G401 (cell line): ENCODE data around the gene NOP9. TPM values are rescaled to one million over a fixed set of nuclear protein-coding genes. Genes with fewer than 3 reads are reported as not detected.

Experiments
- DNase-seq: peaks from one replicate; pipeline ENCODE4 v3.0.0-alpha.2; 2015; ENCODE audit warnings: low spot score
- in situ Hi-C: cut with HindIII; loops from 2 replicates; pipeline ENCODE4 v1.10.0; 2016; ENCODE audit warnings: low sequenced_read_pairs, mixed read lengths
- total RNA-seq: library from RNA; depleted of rRNA; stranded (reverse); fragments of >200 nt; shearing (Covaris generic); gene quantifications from 2 replicates; pipeline ENCODE4 v1.2.3, GENCODE V29; 2014; rRNA removed

The NOP9 gene, protein sequence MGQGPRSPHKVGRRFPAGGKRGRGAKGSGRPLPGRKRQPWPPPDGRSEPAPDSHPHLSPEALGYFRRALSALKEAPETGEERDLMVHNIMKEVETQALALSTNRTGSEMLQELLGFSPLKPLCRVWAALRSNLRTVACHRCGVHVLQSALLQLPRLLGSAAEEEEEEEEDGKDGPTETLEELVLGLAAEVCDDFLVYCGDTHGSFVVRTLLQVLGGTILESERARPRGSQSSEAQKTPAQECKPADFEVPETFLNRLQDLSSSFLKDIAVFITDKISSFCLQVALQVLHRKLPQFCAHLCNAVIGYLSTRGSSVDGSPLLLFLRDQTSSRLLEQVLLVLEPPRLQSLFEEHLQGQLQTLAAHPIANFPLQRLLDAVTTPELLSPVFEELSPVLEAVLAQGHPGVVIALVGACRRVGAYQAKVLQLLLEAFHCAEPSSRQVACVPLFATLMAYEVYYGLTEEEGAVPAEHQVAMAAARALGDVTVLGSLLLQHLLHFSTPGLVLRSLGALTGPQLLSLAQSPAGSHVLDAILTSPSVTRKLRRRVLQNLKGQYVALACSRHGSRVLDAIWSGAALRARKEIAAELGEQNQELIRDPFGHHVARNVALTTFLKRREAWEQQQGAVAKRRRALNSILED
- 28.7 and 28.9 TPM in 2 replicates for total RNA-seq

DNA sequence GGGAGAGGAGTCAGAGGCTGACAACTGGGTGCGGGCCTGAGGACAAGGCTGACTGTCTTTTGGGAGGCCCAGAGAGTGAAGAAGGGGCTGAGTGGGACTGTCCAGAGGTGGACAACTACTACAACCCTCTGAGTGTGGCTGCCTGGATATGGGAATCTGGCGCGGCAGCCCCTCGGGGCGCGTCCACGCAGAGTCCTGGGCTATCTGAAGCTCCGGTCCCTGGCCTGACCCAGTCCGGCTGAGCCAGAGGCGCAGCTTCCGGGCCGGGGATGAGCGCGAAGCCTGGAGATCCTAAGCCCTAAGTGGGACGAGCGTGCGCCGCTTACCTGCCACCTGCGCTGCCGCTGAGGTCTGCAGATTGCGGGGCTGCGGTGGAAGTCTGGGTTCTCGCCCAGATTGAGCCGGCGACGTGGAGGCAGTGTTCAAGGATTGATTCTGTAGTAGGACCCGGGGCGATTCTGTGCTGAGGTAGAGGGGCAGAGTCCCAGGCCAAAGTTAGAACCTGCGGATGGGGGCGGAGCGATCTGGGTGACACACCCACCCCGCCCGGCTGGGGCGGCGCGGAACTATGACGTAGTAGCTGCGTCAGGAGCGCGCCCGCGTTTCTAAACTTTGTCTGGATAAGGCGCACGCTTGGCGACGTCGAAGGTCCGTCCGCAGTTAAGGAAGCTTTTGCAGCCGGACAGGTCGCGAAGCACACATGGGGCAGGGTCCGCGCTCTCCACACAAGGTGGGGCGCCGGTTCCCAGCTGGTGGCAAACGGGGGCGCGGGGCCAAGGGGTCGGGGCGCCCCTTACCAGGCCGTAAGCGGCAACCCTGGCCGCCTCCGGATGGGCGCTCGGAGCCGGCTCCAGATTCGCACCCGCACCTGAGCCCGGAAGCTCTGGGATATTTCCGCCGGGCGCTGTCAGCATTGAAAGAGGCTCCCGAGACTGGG is at the start of gene NOP9, which contains the start of gene DHRS1:
TSS of gene NOP9 (plus strand) at position 596 of the 937 bp plus-strand sequence. CDS start at position 701, 105 bp downstream.
TSS of gene DHRS1 (minus strand) at position 526 of the 937 bp plus-strand sequence. CDS start 674 bp downstream, outside the sequence.
- peak; percentile 88 for DNase-seq
- in situ Hi-C loops, result no loop called here

DNA sequence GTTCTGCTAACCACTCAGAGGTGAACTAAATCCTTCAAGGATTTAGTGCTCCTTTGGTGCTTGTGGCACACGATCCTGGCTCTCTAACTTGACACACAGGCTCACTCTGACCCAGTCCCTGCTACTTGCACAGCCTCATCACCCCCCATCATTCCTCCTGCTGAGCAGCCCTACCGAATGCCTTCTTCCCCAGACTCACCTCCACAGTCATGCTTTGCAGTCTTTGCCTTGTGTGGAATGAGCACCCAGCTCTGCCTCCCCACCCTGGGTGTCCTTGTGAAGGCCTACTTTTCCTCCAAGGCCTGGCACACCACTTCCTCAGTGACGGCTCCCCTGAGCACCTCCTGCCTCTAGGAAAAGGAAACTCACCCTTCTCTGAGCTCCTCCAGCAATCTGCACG is 49.3 kb upstream of the NOP9 start:
- DNase-seq, result no peak

DNA sequence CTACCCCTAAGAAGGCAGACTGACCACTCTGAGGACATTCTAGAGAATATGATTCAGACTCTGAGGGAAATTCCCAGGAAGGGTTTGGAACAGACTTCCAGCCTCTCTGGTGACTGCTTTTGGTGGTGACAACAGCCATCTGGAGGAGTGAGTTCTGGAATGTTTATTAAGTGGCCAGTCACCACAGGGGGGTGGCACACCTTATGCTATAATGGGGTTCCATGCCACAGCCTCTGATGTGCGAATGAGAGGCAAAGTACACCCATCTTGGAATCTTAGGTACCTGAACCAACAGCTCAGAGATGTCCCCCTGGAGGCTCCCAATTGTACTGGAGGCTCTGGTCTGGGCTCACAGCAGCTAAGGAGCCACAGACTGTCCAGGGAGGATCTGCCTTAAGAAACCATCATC is 47.8 kb upstream of the NOP9 start:
- in situ Hi-C loops, result no loop called here

More for the DNA sequence above, 49.3 kb upstream of the NOP9 start:
- in situ Hi-C loops, result no loop called here

DNA sequence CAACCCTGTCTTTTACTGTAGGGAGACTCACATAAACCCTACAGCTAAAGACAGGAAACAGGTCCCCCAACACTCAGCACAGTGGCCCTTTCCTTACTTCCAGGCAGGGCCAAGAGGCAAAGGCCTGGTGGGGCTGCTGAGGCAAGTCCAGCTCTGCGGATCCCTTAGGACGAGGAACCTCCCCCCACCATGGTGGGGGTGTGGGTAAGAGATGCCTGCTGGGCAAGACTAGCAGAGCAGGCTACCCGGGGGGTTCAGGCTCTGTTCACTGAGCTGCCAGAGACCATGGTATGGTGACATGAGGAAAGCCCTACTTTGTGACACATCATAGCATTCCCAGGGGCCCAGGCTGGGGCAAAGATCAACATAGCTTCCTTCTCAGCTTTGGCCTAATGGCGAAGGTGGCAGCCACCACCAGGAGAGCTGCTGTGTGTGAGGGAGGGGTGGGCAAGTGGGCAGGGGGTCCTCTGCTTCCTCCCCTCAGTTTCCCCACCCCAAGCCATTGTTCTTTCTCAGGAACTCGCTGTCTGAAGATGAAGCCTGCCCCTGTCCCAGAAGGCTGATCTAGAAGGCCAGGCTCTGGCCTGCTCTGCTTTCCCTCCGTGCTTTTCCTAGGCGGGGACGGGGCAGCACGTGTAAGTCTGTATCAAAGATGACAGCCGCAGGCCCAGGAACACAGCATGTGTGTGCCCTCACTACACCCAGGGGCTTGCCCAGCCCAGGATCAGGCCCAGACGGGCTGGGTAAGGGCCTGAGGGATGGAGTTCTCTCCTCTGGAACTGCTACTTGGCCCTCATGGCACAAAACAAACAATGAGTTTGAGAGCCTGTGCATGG is 47.1 kb upstream of the NOP9 start:
- DNase-seq, result no peak
- in situ Hi-C loops, result no loop called here

More for the DNA sequence above, 47.8 kb upstream of the NOP9 start:
- DNase-seq, result peak; percentile 44

DNA sequence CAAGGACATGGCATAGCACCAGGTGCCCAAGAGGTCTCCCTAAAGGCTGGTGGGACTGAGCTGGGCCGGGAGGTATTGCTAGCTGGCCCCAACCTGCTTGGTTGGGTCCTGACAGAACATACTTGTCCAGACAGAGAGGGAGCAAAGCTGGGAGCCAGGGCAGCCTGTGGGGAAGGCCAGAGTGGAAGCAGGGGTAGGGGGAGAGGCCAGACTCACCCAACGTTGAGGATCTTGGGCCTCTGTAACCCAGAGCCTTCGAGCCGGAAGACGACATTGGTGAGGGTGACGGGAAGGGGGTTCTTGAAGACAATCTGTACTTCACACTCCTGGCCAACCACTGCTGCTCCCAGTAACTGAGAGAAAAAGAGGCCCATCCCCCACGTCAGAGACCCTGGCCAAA is 45.7 kb upstream of the NOP9 start:
- DNase-seq, result no peak
- in situ Hi-C loops, result no loop called here

DNA sequence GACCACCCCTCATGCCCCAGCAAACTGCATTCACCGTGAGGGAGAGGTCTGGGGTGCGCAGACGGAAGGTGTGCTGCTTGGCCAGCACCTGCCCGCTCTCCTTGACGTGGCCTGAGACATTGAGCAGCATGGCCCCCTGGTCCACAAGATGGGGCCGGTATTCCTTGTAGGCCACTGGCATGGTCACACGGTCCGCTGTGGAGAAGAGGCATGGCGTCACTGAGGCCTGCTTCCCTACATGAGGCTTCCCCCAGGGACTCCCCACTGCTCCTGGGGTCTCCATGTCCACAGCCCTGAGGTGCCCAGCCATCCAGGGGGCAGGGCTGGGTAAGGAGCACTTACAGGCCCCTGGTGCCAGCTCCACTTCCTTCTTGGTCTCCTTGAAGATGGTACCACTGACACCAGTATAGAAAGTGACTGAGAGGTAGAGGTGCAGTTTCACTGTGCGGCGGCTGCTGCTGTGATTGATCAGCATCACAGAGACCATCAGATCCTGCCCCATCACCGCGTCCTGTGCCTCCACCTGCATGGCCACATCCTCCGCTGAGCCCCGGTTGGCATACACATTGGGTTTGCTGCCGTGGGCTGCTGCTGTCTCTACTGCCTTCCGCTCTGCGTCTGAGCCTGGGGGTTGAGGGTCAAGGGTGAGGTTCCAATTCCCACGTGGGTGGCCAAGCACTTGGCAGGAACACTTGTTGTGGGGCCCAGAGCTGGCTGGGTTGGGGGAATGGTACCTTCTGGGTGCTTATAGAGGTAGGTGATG is 44.8 kb upstream of the NOP9 start:
- in situ Hi-C loops, result no loop called here
- DNase-seq, result no peak

DNA sequence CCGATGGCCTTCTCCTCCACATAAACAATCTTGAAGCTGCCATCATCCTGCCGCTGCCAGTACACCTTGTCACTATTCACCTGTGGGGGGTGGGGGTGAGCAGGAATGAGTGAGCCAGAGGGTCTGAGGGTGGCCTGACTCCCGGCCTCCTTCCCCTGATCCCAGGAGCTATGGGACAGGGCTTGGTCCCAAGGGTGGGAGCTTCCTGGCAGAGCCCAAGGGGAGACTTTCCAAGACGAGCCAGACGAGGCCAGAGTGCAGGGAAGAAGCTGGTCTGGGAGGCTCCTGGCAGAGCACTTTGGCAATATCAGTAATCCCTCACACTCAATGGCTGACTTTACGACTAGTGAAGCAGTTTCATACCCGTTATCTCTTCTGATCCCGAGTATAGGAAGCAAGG is 44.2 kb upstream of the NOP9 start:
- DNase-seq, result no peak
- in situ Hi-C loops, result no loop called here

DNA sequence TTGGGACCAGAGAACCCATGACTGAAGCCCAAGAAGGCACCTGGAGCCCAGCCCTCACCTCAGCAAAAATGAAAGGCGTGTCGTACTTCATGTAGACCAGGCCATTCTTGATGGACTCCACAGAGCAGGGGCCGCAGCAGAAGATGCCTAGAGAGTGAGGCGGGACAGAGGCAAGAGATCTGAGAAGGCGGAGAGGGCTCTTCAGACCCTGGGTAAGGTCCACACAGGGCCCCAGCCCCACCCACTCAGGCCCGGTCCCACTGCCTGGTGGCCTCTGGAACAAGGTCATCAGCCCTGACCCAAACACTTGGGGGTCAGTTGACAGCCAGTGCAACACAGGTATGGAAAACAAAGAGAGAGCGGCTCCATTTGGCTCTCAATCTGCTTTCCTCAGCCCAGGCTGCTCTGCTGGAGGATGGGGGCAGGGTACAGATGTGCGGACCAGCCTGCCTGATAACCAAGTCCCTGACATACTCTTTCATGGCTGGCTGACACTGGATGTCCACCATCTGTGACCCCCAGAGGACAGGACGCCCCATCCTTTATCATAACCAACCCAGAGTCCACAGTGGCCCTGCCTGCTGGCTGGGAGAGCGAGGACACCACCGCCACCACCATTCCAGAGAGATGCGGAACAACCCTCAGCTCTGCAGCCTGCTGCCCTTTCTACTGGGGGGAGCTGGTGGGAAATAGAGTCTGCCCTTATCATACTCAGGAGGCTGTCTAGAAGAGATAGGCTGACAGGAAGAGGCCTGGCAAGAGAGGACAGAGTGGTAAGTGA is 43.5 kb upstream of the NOP9 start:
- in situ Hi-C loops, result no loop called here
- no peak for DNase-seq

DNA sequence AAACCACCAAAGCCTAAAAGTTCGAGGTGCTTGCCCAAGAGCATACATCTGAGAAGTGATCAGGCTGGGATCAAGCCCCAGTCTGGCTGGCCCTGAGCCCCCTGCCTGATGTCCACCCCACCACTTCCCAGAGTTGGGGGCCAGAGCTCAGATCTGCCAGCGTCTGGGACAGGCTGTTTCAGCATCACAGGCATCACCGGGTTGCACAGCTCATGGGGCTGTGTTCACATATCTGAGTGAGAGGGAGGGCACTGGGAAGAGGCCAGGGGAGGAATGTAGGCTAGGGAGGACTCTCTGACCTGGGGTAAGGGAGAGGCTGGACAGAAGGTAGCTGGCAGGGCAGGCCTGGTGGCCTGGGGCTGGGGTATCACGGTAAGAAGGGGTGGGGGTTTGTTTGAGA is 42.7 kb upstream of the NOP9 start:
- in situ Hi-C loops, result no loop called here
- no peak for DNase-seq

DNA sequence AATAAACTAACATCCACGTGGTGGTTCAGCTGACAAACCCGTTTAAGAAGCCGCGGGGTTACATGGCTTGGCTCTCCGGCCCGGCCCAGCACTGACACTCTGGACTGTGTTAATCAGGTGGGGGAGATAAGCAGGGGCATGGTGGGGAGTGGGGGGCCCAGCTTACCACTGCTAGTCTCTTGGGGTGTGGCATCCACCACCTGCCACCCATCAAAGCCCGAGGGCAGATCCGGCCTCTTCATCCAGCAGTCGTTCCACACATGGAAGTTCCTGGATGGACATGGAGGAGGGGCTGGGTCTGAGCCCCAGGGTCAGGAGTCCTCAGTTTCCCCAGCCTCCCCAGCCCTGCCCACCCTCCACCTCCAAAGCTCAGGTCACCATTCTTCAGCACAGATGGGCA is 41.5 kb upstream of the NOP9 start:
- in situ Hi-C loops, result no loop called here
- DNase-seq, result no peak

DNA sequence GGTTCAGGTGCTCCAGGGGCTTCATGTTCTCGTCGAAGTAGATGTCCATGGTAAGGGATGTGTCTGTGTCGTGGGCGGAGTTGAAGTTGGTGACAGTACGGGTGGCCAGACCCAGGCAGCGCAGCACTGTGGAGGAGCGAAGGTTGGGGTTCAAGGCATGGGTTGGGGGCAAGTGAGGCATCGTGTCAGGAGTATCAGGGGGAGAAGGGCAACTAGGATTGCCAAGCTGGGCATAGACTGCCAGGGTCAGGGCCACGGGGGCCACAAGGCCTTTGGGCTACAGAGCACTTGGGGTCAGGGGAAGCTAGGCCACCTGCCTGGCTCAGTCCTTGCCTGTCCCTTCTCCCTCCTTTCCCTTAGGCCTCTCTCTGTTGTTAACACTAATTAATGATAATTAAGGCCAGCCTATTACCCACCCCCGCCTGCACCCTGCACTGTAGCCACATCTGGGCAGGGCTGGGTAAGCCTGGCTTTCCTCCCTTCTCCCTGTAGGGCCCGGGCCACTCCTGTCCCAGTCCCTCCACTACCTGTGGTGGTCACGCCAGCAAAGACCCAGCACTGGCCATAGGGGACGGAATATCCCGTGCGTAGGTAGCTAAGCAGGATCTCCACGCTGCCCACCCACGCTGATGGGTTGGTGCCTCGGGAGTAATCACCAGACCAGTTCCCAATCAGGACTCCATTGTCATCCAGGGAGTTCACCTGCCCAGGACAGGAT is 40.9 kb upstream of the NOP9 start:
- in situ Hi-C loops, result no loop called here
- no peak for DNase-seq

DNA sequence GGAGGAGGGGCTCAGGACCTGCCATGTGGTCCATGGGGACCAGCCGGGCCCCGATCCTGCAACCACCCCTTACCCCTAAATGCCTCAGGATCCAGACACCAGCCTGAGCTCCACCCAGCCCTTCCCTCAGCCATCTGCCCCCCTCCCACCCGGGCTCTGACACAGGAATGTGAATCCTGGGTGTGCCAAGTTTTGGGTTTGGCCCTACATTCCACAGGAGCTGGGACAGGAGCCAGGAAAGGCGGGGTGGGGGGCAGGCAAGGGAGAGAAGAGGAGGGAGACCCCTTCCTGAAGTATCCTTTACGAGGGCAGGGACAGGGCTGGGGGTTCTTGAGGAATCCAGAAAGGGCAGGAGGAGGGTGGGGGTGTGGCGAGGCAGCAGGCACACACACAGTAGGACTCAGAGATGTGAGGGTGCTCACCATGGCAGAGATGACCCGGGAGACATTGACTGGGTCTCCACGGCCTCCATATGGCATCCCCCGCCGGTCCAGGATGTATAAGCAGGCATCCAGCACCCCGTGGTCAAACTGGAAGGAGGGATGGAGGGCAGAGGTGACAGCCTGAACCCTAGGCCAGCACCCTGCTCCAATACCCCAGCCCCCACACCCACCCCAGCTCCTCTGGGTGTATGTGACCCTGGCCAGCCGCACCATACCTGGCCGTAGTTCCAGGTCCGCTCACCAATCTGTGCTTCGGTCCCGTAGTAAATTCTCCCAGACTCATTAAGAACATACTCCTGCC is 40.2 kb upstream of the NOP9 start:
- no peak for DNase-seq
- in situ Hi-C loops, result no loop called here

DNA sequence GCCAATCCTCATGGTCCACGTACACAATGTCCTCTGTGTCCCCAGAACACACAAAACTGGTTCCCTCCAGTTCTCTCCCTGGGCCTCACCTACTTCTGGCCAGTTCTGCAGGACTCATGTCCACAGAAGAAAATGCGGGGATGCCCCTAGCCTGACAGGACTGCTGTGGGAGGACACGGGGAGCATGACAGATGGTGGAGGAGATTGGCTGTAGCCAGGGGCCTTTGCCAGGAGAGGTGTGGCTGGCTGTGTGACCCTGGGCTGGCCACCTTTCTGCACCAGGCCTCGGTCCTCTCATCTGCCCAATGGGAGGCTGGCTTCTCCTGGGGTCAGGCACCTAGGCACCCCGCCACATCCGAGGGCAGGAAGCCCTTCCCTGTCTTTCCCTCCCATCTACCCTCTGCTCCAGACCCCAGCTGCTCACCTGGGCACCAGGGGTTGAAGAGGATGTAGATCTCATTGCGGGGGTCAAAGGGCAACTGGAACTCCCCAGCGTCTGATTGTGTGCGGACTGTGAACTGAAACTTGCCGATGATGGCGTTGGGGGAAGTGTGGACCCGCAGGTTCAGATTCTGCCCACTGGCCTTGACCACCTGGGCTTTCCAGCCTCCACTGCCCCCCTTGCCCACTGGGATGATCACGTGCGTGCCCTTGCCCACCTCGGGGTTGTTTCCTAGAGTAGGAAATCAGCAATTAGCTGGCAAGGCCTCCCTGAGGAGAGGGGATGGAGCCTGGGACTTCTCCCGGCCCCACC is 39.4 kb upstream of the NOP9 start:
- DNase-seq, result no peak
- in situ Hi-C loops, result no loop called here

DNA sequence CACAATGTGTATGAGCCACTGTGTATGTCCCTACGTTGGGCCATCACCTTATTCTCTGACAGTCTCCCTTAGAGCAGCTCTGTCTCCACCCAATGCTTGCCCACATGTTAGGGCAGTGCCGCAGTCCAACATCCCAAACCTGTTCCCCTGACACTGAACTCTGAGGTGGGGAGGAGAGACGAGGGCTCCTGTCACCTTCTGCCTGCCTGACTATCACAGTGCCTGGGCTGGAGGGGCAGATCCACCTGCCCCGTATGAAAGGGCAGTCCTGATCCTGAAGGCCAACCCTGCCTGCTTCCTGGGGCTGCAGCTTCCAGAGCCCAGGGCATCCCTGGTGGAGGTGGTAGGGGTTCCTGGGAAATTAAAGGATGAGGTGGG is 38.9 kb upstream of the NOP9 start:
- in situ Hi-C loops, result no loop called here
- no peak for DNase-seq

DNA sequence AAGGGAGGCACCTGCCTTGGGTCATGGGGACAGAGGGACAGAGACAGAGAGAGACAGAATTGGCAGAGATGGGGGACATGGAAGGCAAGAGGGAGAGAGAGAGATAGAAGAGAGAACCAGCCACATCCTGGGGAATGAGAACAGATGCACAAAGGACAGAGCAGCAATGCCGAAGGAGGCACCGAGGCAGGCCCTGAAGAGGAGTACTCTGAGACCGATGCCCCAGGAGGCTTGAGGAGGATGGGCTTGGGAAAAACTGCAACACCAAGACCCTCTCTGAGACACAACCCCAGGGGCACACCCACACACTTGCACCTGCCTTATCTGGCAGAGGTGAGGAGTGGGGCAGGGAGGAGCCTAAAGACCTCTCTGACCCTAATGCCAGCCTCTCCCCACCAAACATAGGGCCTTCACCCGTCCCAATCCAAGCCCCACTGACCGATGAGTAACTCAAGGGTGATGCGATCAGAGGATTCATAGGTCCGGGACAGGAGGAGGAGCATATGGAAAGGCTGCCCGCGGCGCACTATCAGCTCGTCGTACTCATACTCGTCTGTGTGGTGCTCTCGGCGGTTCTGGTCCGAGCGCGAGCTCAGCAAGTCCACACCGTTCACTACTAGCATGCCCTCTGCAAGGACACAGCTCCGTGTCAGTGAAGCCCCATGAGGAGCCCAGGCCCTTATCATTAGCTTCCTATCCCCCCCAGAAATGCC is 38.2 kb upstream of the NOP9 start:
- no peak for DNase-seq
- in situ Hi-C loops, result no loop called here
